Mesendoderm (in vitro differentiated cells): Measurements from ENCODE around the gene OR13C3.

Source experiments
- DNase-seq: peaks from one replicate; pipeline ENCODE4 v3.0.0; 2013
- H2AK5ac ChIP-seq: 2 replicates; pipeline ENCODE4 v1.6.1; 2013; ENCODE audit warnings: low read length, inconsistent platforms
- H2BK120ac ChIP-seq: 2 replicates; pipeline ENCODE4 v1.6.1; 2013; ENCODE audit warnings: low read depth, mild to moderate bottlenecking, low read length, moderate library complexity, mixed read lengths
- H2BK15ac ChIP-seq: replicated peaks from 2 replicates; pipeline ENCODE4 v1.6.1; 2013; ENCODE audit warnings: low read depth, mild to moderate bottlenecking, moderate library complexity
- H2BK5ac ChIP-seq: 2 replicates; pipeline ENCODE4 v1.6.1; 2013; ENCODE audit warnings: low read length, inconsistent platforms
- H3K18ac ChIP-seq: 2 replicates; pipeline ENCODE4 v1.6.1; 2013; ENCODE audit warnings: mild to moderate bottlenecking, low read length, mixed read lengths
- H3K23ac ChIP-seq: one replicate; pipeline ENCODE4 v1.6.1; 2013; ENCODE audit warnings: low read length
- H3K27ac ChIP-seq: 2 replicates; pipeline ENCODE4 v1.5.1; 2013; ENCODE audit warnings: low read depth, mild to moderate bottlenecking, inconsistent platforms, low read length, moderate library complexity
- H3K27me3 ChIP-seq: 2 replicates; pipeline ENCODE4 v1.6.1; 2013; ENCODE audit warnings: low read length, control low read depth, mild to moderate bottlenecking, inconsistent platforms; ENCODE audit not compliant: insufficient read depth, poor library complexity
- H3K36me3 ChIP-seq: 2 replicates; pipeline ENCODE4 v1.6.1; 2013; ENCODE audit warnings: low read length, inconsistent platforms; ENCODE audit not compliant: control insufficient read depth, insufficient read depth
- H3K4ac ChIP-seq: one replicate; pipeline ENCODE4 v1.6.1; 2013; ENCODE audit warnings: low read depth, mild to moderate bottlenecking, low read length, moderate library complexity
- H3K4me1 ChIP-seq: 2 replicates; pipeline ENCODE4 v1.6.1; 2013; ENCODE audit warnings: low read depth, low read length, inconsistent platforms; ENCODE audit not compliant: control insufficient read depth
- H3K4me2 ChIP-seq: 2 replicates; pipeline ENCODE4 v1.6.1; 2013; ENCODE audit warnings: low read length
- H3K4me3 ChIP-seq: 2 replicates; pipeline ENCODE4 v1.5.1; 2013; ENCODE audit warnings: mild to moderate bottlenecking, low read length
- H3K56ac ChIP-seq: one replicate; pipeline ENCODE4 v1.6.1; 2013; ENCODE audit warnings: low read length
- H3K79me1 ChIP-seq: 2 replicates; pipeline ENCODE4 v1.6.1; 2013; ENCODE audit warnings: low read length, inconsistent platforms
- H3K79me2 ChIP-seq: 2 replicates; pipeline ENCODE4 v1.6.1; 2013; ENCODE audit warnings: mild to moderate bottlenecking, low read length; ENCODE audit not compliant: control insufficient read depth, insufficient read depth
- H3K9ac ChIP-seq: 2 replicates; pipeline ENCODE4 v1.6.1; 2013; ENCODE audit warnings: low read length, inconsistent platforms
- H4K5ac ChIP-seq: one replicate; pipeline ENCODE4 v1.6.1; 2013; ENCODE audit warnings: low read length
- H4K8ac ChIP-seq: one replicate; pipeline ENCODE4 v1.6.1; 2013; ENCODE audit warnings: low read depth, mild to moderate bottlenecking, control low read depth, low read length, moderate library complexity
- WGBS: extraction: QIAGEN DNeasy Blood & Tissue Kit; methylation state at CpG from one replicate; pipeline ENCODE4 v1.1.7; 2013; ENCODE audit warnings: low lambda C conversion rate, missing lambda C conversion rate; ENCODE audit not compliant: insufficient coverage; ENCODE audit errors: extremely low coverage; 5-methylcytosine and 5-hydroxymethylcytosine counted together

The OR13C3 gene

DNA sequence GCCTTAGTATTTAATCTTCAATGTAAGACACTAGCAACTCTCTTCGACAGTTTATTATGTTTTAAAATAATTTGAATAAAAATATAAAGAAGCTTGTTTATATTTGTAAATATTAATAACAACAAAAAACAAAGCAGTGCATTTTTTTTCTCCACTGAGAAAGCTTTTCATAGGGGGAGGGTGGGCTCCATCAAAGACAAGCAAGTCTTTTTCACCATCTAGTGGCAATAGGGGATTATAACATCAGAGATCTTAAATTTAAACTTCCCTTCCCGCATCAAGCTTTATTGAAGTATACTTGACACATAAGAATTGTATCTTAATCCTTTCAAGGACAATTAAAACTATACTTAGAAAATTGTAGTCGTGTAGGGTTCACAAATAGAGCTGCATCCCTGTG is 41.8 kb downstream of the OR13C3 start:
- Histone ChIP-seq H2BK15ac (no peak overlapping the region), H3K4ac (no peak overlapping the region), H2AK5ac (no peak overlapping the region), H3K79me2 (no peaks in the 10 kb centered on the region), H3K27ac (no peak overlapping the region), H3K23ac (no peak overlapping the region), H3K36me3 (no peaks in the 10 kb centered on the region), H3K18ac (no peak overlapping the region), H4K5ac (no peak overlapping the region), H3K79me1 (no peaks in the 10 kb centered on the region), H3K4me1 (no peaks in the 10 kb centered on the region), H4K8ac (no peak overlapping the region), H3K4me3 (no peak overlapping the region), H2BK120ac (no peak overlapping the region), H3K27me3 (no peaks in the 10 kb centered on the region), H2BK5ac (no peak overlapping the region), H3K9ac (no peak overlapping the region), H3K4me2 (no peak overlapping the region), H3K56ac (no peak overlapping the region)
- peak; percentile 42 for DNase-seq
- no CpG with 5 or more reads among the region's 3 CpGs for WGBS
